HuH-7 (cell line): ENCODE results near the gene C16orf78.

Experiments
- DNase-seq: peaks from one replicate; pipeline ENCODE4 v3.0.0; 2011; ENCODE audit warnings: low spot score

Gene C16orf78

DNA sequence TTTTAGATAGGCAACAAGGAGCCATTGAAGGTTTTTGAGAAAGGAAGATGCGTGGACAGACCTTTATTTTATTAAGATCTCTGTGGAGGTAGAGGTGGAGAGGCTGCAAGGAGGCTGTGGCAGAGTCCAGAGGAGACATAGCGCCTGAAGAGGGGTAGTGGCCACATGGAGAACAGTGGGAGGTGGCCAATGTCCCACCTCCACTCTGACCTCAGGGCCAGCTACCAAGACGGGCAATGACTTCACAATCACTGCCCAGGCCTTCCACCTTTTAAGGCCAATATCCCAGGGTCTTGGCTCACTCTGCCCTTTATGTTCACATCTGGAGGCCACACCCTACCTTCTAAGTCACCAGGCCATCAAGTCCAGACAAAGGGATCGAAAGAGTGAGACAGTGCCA lies at the start of gene C16orf78:
TSS of gene C16orf78 (plus strand) at position 301 of the 400 bp plus-strand sequence. CDS start 136 bp downstream, outside the sequence.
- DNase-seq, result no peak

DNA sequence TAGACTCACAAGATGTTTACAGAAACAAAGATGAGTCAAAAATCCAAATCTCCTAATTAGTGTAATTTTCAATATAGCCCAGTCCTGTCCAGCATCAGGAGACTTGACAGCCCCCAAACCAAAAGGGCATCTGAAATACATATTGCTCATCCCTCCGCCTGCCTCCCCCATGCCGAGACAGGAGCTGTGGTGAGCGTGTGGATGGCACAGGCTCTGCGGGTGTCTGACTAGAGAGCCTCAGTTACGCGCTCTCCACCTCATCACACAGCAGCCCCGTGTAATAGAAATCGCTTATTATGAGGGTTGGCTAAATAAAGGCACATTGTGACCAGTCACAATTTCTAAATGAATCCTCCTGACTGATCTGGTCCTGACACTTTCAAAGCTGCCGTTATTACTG lies 48.9 kb upstream of the C16orf78 start:
- no peak for DNase-seq

DNA sequence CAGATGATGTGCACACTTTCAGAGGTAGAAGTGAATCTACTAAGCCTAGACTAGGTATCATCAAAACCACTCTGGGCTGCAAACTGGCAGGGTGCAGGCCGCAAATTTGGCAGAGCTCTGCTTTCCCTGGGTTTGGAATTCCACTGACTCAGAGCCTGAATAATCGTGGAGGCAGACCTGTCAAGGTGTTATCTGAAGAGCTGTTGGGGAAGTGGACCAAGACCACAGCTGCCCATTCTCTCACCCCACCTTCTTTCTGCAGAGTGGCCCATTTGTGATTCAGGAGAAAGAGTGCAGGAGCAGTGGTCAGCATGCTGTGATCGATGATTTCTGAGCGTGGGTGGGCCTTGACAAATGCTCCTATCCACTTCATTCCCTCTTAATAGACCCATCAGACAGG lies 46.1 kb upstream of the C16orf78 start:
- DNase-seq, result no peak

DNA sequence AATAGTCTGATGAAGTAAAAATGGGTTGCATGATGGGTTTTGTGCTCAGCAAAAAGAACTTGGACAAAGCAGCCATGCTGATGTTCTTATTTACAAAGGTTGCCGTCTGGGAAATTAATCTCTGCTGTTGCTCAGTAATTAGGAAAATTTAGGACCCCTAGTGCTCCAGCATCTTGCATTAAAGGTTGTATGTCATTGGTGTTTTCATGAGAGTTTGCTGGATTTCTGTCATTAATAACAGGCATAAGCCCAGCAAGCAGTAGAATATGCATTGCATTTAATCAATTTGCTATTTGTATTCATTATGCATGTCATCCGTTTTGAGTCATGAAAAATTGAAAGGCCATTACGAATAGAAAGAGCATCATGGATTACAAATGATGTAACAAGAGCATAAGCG lies 45.3 kb upstream of the C16orf78 start:
- DNase-seq, result no peak

DNA sequence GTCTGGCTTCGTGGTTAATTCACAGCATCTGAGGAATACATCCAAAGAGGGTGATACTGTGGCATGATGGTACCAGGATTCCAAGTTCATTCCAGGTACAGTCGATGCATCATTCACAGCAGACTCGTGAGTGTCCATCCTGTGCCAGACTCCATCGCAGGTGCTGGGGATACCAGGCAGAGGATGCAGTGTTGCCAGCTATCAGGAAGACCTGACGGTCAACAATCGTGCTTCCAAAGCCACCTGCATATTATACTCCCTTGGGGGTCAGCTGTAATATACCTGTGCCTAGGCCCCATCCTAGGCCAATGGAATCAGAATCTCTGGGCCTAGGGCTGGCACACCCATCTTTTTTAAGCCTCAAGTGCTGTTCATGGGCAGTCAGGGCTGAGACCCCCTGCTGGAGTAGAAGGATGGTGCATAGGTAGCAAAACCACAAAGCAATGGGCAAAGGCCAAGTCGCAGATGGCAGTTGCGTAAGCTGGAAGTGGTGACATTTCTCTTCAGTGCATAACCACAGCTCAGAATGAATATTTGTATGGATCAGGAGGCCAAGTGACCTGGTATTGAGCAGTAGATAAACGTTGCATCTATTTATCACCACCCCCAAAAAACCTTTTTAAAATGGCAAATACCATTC lies 42.9 kb upstream of the C16orf78 start:
- peak; percentile 9 for DNase-seq

DNA sequence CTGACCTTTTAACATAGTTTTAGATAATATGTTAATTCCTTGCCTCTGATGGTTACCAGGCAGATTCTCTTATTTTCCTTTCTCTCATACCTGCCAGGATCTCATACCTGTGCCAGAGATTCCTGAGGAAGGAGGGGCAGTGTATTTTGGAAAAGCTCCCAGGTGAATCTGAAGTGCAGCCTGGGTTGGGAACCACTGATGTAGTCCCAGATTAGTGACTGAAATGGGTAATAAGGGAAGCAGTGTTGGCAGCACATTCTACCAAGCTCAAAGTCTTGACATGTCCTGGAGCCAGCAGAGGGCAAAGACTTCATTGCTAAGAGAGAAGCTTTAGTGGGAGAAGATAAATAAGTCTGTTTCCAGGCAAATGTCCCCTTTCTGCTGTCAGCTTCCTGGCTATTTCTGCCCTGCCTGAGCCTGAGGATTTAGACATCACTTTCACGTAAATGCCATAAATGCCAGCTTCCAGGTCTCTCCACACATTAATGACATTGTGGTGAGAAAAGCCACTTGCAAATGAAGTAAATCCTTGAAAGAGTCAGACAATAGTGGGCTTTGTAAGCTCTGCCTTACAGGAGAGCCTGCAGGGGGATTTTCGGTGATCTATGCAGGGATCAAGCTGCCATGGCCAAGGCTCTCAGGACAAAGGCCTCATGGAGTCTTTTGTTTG lies 40.9 kb upstream of the C16orf78 start:
- no peak for DNase-seq

DNA sequence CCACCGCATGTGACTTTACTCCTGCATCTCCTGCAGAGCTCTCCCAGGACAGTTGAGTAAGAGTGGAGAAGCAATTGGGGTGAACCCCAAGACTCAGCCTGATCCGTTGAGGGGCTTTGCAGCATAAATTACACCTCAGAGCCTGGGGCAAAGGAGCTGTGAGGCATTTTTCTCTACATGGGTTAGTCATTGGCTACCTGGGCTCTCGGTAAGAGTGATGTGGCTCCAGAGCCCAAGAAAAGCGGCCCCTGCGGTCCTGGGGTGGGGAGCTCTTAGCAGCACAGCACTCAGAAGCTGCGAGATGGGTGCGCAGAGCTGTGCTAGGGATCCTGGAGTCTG lies 40.4 kb upstream of the C16orf78 start:
- DNase-seq, result no peak

- DNase-seq, result no peak
These were observed 37.8 kb upstream of the C16orf78 start for GRCh38 chr16:49335828-49336227.

DNA sequence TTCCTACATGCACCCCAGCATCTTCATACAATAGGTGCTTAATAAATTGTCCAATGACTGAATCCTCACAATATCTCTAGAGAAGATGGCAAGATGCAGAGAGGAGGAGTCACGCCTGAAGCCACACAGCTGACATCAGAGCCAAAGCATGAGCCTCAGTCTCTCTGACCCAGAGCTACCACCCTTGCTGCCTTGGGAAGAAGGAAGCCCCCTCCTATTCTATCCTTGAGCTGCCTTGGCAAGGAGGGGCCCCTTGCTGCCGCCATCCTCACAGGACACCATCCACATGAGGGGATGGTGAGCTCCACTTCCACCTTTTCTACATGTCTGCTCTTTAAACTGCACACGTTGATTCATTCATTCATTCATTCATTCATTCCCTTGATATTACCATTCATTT lies 37.0 kb upstream of the C16orf78 start:
- DNase-seq, result no peak

DNA sequence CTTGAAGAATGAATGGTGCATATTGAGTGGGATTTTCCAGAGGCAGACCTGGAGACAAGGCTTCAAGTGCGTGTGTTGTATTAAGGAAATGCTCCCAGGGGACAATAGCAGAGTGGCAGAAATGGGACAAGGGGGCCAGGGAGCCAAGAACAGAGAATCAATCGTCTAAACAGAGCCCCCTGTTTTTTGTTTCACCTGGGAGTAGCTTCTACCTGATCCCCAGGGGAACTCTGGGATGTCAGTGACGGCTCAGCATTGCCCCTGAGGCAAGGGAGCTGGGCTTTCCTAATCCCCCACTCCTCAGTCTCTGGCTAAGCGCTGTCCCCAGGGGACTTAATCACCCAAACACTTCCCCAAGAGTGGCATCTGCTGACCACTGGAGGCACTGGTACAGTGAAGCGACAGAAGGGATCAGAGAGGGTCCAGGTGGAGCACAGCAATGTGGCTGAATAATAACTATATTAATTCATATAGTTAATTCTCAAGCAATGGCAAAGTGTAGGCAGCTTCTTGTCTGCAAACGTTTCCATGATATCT lies 35.7 kb upstream of the C16orf78 start:
- no peak for DNase-seq

GRCh38 chr16:49338611-49339265 lies 34.9 kb upstream of the C16orf78 start:
- DNase-seq, result no peak

- DNase-seq, result no peak
These were observed 33.1 kb upstream of the C16orf78 start for GRCh38 chr16:49340466-49340865.

DNA sequence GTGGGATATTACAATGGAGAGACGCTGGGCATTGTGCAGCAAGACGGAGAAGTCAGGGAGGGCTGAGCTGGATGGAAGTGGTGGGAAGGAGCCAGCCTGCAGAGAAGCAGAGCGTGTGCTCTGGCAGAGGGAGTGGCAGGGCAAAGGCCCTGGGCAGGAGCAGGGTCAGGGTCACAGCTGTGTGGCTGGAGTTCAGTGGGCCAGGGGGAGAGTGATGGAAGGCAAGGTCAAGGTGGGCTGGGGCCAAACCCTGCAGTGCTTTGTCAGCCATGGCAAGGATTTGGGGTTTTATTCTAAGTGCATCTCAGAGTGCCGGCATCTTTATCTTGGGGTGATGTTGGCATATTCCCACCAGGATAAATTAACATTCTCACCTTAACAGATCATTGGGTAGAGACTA lies 31.9 kb upstream of the C16orf78 start:
- no peak for DNase-seq

GRCh38 chr16:49342336-49343265 lies 31.0 kb upstream of the C16orf78 start:
- no peak for DNase-seq

DNA sequence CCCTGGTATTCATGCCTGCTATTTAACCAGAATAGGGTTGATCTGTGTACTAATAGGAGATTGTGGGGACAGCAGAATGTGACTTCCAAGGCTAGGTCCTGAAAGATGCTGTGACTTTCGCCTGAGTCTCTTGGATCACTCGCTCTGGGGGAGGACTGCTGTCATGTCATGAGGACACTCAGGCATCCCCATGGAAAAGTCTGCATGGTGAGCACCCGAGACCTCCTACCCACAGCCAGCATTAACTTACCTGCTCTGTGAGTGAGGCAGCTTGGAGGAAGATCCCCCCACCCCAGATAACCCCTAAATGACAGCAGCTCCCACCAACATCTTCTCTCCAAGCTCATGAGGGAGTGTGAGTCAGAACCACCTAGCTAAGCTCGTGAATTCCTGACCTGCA lies 30.3 kb upstream of the C16orf78 start:
- DNase-seq, result no peak

DNA sequence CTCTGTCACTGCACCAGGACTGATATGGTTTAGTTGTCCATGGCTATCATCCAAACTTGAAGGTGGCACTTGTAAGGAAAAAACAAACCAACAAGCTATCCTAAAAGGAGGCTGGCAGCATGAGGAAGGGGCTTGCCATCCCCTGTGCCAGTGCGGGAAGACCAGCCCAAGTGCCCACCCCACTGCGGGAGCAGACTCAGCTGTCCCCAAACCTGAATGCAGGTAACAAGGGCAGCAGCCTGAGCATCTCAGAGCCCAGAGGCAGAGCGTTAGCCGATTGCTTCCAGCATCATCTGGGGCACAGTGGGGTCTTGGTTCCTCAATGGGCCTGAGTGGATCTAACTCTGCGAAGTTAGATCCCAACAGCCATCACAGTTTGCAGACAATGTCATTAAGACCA lies 29.2 kb upstream of the C16orf78 start:
- DNase-seq, result no peak

DNA sequence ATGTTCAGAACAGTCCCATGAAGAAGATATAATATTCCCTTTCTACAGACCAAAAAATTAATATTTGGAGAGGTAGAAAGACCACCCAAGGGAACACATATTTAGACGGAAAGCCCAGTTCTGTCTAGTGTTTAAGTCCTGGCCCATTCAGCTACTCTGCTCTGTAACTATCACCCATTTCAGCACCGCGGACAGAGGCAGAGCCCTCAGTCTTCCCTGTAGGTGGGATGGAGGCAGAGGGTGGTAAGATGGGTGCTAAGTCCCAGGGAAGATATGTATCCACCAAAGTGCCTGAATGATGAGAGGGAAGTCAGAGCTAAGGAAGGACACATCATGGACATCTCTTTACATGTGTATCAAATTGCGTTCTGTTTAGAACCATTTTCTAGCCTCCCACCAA lies 27.8 kb upstream of the C16orf78 start:
- DNase-seq, result peak; percentile 23

GRCh38 chr16:49346459-49346858 lies 27.1 kb upstream of the C16orf78 start:
- DNase-seq, result no peak

- DNase-seq, result no peak
These were observed 26.1 kb upstream of the C16orf78 start for GRCh38 chr16:49347476-49347875.

- no peak for DNase-seq
These were observed 25.0 kb upstream of the C16orf78 start for GRCh38 chr16:49348408-49349176.

- DNase-seq, result no peak
These were observed 24.0 kb upstream of the C16orf78 start for GRCh38 chr16:49349446-49350168.
